WTC11 (cell line): ENCODE measurements around the gene TRMT112. TPM values are rescaled to one million over a fixed set of nuclear protein-coding genes. Genes with fewer than 3 reads are reported as not detected.

Source experiments
- ATAC-seq: fragments of 200-7000 bp; cut with Tn5 transposase; 2 replicates; pipeline ENCODE4 v1.10.0; 2021; ENCODE audit warnings: mild to moderate bottlenecking, moderate library complexity
- CTCF ChIA-PET: fragments of 300-600 bp; sonication (Branson Sonifier 250); formaldehyde crosslinking; loops from one replicate; lab custom pipeline; 2021; ENCODE audit warnings: antibody characterized with exemption; lab: Charles Lee
- POLR2A ChIA-PET: fragments of 350-600 bp; sonication (Branson Sonifier 250); formaldehyde crosslinking; loops from one replicate; lab custom pipeline; 2021; ENCODE audit warnings: antibody characterized with exemption; lab: Charles Lee
- DNase-seq: peaks from one replicate; pipeline ENCODE4 v3.0.0; 2021; ENCODE audit warnings: low spot score
- H3K27ac Mint-ChIP-seq: 2 replicates; pipeline ENCODE4 v1.8.0; 2021; ENCODE audit warnings: mixed read lengths
- H3K27me3 Mint-ChIP-seq: 2 replicates; pipeline ENCODE4 v1.8.0; 2021; ENCODE audit warnings: low read depth, mild to moderate bottlenecking, moderate library complexity, mixed read lengths
- H3K36me3 Mint-ChIP-seq: 2 replicates; pipeline ENCODE4 v1.8.0; 2021; ENCODE audit warnings: mixed read lengths
- H3K4me1 Mint-ChIP-seq: 2 replicates; pipeline ENCODE4 v1.8.0; 2022; ENCODE audit warnings: mixed read lengths
- H3K4me3 Mint-ChIP-seq: 2 replicates; pipeline ENCODE4 v1.8.0; 2021; ENCODE audit warnings: mild to moderate bottlenecking, moderate library complexity, mixed read lengths
- H3K9me3 Mint-ChIP-seq: 2 replicates; pipeline ENCODE4 v1.8.0; 2021; ENCODE audit warnings: mixed read lengths
- EMX1 ChIP-seq: fragments of 250-450 bp; sonication (Bioruptor Pico); IDR thresholded peaks from 2 replicates; pipeline ENCODE4 v1.8.0; 2021; ENCODE audit warnings: mild to moderate bottlenecking
- FOXP1 ChIP-seq: sonication (generic); formaldehyde crosslinking; IDR thresholded peaks from 2 replicates; pipeline ENCODE4 v1.8.0; 2022; ENCODE audit warnings: missing genetic modification reagents, mild to moderate bottlenecking, moderate library complexity, borderline replicate concordance
- RORB ChIP-seq: fragments of 250-450 bp; sonication (Bioruptor Pico); IDR thresholded peaks from 2 replicates; pipeline ENCODE4 v1.9.0; 2021; ENCODE audit warnings: mild to moderate bottlenecking
- SMAD3 ChIP-seq: sonication (generic); formaldehyde crosslinking; IDR thresholded peaks from 2 replicates; pipeline ENCODE4 v1.8.0; 2022; ENCODE audit warnings: missing genetic modification reagents, mild to moderate bottlenecking, borderline replicate concordance
- SOX15 ChIP-seq: fragments of 250-450 bp; sonication (Bioruptor Pico); IDR thresholded peaks from 2 replicates; pipeline ENCODE4 v1.9.0; 2021; ENCODE audit warnings: mild to moderate bottlenecking
- ZNF219 ChIP-seq: sonication (generic); formaldehyde crosslinking; IDR thresholded peaks from 2 replicates; pipeline ENCODE4 v1.8.0; 2023; ENCODE audit warnings: missing genetic modification reagents, mild to moderate bottlenecking, borderline replicate concordance
- ZNF232 ChIP-seq: sonication (generic); formaldehyde crosslinking; IDR thresholded peaks from 2 replicates; pipeline ENCODE4 v1.8.0; 2022; ENCODE audit warnings: mild to moderate bottlenecking, missing genetic modification reagents
- ZNF396 ChIP-seq: fragments of 250-450 bp; sonication (Bioruptor Pico); IDR thresholded peaks from 2 replicates; pipeline ENCODE4 v1.8.0; 2021; ENCODE audit warnings: mild to moderate bottlenecking, moderate library complexity, borderline replicate concordance
- ZNF416 ChIP-seq: fragments of 250-450 bp; sonication (Bioruptor Pico); IDR thresholded peaks from 2 replicates; pipeline ENCODE4 v1.9.0; 2021; ENCODE audit warnings: mild to moderate bottlenecking, inconsistent platforms
- ZNF671 ChIP-seq: fragments of 250-450 bp; sonication (Bioruptor Pico); IDR thresholded peaks from 2 replicates; pipeline ENCODE4 v1.8.0; 2021; ENCODE audit warnings: mild to moderate bottlenecking
- total RNA-seq: library from RNA; stranded (reverse); gene quantifications from 3 replicates; pipeline ENCODE4 v1.2.3, GENCODE V29; 2021
- TF ChIP-seq, protein P1 (sequence below): sonication (generic); formaldehyde crosslinking; IDR thresholded peaks from 2 replicates; pipeline ENCODE4 v1.8.1; 2023; ENCODE audit warnings: mild to moderate bottlenecking, missing genetic modification reagents, moderate library complexity
- TF ChIP-seq, protein P2 (sequence below): sonication (generic); formaldehyde crosslinking; IDR thresholded peaks from 2 replicates; pipeline ENCODE4 v1.8.1; 2022; ENCODE audit warnings: mild to moderate bottlenecking, moderate library complexity, missing genetic modification reagents
- TF ChIP-seq, protein P3 (sequence below): sonication (generic); formaldehyde crosslinking; conservative IDR thresholded peaks from 2 replicates; pipeline ENCODE4 v1.8.1; 2023; ENCODE audit warnings: mild to moderate bottlenecking, low read depth, missing genetic modification reagents, moderate library complexity
- TF ChIP-seq, protein P4 (sequence below): fragments of 250-450 bp; sonication (Bioruptor Pico); IDR thresholded peaks from 2 replicates; pipeline ENCODE4 v1.8.0; 2021; ENCODE audit warnings: mild to moderate bottlenecking
- TF ChIP-seq, protein P5 (sequence below): fragments of 250-450 bp; sonication (Bioruptor Pico); conservative IDR thresholded peaks from 2 replicates; pipeline ENCODE4 v1.9.0; 2021; ENCODE audit warnings: mild to moderate bottlenecking
- TF ChIP-seq, protein P6 (sequence below): sonication (generic); formaldehyde crosslinking; IDR thresholded peaks from 2 replicates; pipeline ENCODE4 v1.8.1; 2022; ENCODE audit warnings: missing genetic modification reagents, borderline replicate concordance

Gene TRMT112
- total RNA-seq, 1 experiment from 2014 or later, result 285 TPM

DNA sequence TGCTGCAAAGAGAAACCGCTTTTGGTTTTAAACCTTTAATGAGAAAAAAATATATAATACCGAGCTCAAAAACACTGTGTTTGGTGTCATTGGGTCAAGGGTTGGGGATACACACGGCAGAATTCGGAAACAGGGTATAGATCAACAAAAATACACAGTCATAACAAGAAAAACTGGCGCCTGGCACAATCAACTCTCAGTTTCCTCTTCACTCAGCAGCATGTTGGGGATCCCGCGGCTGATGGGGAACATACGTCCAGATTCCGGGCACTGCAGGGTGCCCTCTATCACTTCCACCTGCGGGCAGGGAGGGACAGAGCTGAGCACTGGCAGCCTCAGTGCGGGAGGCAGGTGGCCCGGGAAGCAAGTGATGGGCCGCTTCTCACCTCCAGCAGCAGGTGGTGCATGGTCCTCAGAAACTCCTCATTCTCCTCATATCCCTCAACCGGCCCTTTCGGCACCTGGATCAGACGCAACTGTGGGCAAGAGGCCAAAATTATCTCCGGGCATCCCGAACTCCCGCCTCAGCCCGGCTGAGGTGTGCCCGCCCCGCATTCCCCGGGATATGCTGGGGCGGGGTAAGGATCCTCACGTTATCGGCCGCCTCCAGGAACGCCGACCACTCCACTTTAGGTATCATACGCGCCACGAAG, 561 bp downstream of the TRMT112 start:
- H3K27ac Mint-ChIP-seq, result peak overlapping the region; percentile 99
- TF ChIP-seq RORB (no peak), ZNF232 (CRISPR knock-in tag) (no peak), ZNF219 (CRISPR knock-in tag) (no peak), ZNF396 (CRISPR knock-in tag) (no peak), SMAD3 (CRISPR knock-in tag) (no peak), SOX15 (CRISPR knock-in tag) (no peak), FOXP1 (0 out of 2 replicates have a peak, but pooled peaks have one; percentile 0), ZNF416 (CRISPR knock-in tag) (0 out of 2 replicates have a peak, but pooled peaks have one; percentile 8), EMX1 (CRISPR knock-in tag) (peak; percentile 66; the same call in 1 of the 2 replicates), ZNF671 (CRISPR knock-in tag) (peak; percentile 37; the same call in 1 of the 2 replicates)
- TF ChIP-seq, protein P1, sequence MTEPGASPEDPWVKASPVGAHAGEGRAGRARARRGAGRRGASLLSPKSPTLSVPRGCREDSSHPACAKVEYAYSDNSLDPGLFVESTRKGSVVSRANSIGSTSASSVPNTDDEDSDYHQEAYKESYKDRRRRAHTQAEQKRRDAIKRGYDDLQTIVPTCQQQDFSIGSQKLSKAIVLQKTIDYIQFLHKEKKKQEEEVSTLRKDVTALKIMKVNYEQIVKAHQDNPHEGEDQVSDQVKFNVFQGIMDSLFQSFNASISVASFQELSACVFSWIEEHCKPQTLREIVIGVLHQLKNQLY (CRISPR knock-in tag), result no peak
- TF ChIP-seq, protein P2, sequence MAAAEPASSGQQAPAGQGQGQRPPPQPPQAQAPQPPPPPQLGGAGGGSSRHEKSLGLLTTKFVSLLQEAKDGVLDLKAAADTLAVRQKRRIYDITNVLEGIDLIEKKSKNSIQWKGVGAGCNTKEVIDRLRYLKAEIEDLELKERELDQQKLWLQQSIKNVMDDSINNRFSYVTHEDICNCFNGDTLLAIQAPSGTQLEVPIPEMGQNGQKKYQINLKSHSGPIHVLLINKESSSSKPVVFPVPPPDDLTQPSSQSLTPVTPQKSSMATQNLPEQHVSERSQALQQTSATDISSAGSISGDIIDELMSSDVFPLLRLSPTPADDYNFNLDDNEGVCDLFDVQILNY (CRISPR knock-in tag), result no peak
- TF ChIP-seq, protein P3, sequence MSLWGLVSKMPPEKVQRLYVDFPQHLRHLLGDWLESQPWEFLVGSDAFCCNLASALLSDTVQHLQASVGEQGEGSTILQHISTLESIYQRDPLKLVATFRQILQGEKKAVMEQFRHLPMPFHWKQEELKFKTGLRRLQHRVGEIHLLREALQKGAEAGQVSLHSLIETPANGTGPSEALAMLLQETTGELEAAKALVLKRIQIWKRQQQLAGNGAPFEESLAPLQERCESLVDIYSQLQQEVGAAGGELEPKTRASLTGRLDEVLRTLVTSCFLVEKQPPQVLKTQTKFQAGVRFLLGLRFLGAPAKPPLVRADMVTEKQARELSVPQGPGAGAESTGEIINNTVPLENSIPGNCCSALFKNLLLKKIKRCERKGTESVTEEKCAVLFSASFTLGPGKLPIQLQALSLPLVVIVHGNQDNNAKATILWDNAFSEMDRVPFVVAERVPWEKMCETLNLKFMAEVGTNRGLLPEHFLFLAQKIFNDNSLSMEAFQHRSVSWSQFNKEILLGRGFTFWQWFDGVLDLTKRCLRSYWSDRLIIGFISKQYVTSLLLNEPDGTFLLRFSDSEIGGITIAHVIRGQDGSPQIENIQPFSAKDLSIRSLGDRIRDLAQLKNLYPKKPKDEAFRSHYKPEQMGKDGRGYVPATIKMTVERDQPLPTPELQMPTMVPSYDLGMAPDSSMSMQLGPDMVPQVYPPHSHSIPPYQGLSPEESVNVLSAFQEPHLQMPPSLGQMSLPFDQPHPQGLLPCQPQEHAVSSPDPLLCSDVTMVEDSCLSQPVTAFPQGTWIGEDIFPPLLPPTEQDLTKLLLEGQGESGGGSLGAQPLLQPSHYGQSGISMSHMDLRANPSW (CRISPR knock-in tag), result no peak
- TF ChIP-seq, protein P4, sequence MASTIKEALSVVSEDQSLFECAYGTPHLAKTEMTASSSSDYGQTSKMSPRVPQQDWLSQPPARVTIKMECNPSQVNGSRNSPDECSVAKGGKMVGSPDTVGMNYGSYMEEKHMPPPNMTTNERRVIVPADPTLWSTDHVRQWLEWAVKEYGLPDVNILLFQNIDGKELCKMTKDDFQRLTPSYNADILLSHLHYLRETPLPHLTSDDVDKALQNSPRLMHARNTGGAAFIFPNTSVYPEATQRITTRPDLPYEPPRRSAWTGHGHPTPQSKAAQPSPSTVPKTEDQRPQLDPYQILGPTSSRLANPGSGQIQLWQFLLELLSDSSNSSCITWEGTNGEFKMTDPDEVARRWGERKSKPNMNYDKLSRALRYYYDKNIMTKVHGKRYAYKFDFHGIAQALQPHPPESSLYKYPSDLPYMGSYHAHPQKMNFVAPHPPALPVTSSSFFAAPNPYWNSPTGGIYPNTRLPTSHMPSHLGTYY, result no peak
- TF ChIP-seq, protein P5, sequence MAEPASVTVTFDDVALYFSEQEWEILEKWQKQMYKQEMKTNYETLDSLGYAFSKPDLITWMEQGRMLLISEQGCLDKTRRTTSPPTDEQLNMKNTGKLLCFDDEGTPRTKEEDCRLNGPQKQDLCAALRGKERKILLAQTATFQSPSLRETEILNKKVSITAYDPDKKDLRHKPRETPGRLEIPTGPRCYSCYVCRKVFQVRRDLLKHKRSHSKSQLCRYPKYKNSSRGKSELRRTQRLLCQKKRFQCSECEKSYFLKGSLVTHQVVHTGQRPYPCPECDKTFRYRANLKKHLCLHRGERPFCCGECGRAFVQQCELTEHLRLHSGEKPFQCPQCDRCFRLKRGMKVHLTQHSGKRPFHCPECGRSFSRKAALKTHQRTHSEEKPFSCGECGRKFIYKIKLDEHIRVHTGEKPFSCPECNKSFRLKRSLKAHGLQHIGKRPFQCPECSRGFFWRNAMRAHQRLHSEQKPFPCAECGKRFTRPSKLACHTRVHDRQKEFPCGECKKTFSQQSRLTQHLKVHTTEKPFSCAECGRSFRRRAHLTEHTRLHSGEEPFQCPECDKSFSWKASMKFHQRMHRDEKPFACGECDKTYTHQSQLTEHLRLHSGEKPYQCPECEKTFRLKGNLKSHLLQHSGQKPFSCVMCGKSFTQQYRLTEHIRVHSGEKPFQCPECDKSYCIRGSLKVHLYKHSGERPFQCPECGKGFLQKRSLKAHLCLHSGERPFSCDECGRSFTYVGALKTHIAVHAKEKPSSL (CRISPR knock-in tag), result no peak
- TF ChIP-seq, protein P6, sequence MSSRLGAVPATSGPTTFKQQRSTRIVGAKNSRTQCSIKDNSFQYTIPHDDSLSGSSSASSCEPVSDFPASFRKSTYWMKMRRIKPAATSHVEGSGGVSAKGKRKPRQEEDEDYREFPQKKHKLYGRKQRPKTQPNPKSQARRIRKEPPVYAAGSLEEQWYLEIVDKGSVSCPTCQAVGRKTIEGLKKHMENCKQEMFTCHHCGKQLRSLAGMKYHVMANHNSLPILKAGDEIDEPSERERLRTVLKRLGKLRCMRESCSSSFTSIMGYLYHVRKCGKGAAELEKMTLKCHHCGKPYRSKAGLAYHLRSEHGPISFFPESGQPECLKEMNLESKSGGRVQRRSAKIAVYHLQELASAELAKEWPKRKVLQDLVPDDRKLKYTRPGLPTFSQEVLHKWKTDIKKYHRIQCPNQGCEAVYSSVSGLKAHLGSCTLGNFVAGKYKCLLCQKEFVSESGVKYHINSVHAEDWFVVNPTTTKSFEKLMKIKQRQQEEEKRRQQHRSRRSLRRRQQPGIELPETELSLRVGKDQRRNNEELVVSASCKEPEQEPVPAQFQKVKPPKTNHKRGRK (CRISPR knock-in tag), result no peak
- peak; percentile 39 for DNase-seq
- H3K27me3 Mint-ChIP-seq, result no peaks in the 10 kb centered on the region
- H3K4me1 Mint-ChIP-seq, result peaks cover 17% of the 10 kb centered on the region
- H3K36me3 Mint-ChIP-seq, result peaks cover 27% of the 10 kb centered on the region
- ATAC-seq, result peak; percentile 15
- H3K4me3 Mint-ChIP-seq, result peak overlapping the region; percentile 90
- ChIA-PET POLR2A (interaction anchor here (1.1 to 3.0 kb wide), 9 partner anchors 12 to 132 kb away, joined by 4 to 25 read pairs (median 8); partner anchors contain the start of genes ESRRA, FKBP2 and STIP1), CTCF (interaction anchor here (0.8 to 3.8 kb wide), 24 partner anchors 10 to 336 kb away, joined by 3 to 173 read pairs (median 8); partner anchors contain the start of genes BAD, CATSPERZ, CCDC88B and ESRRA)
- no peaks in the 10 kb centered on the region for H3K9me3 Mint-ChIP-seq
